Embryonic facial prominence (tissue), 1 donor: Measurements from ENCODE around the gene UBAC2.

Experiments
- DNase-seq: peaks from one replicate; pipeline ENCODE4 v3.0.0-alpha.2; 2016; ENCODE audit errors: extremely low spot score

Gene UBAC2

DNA sequence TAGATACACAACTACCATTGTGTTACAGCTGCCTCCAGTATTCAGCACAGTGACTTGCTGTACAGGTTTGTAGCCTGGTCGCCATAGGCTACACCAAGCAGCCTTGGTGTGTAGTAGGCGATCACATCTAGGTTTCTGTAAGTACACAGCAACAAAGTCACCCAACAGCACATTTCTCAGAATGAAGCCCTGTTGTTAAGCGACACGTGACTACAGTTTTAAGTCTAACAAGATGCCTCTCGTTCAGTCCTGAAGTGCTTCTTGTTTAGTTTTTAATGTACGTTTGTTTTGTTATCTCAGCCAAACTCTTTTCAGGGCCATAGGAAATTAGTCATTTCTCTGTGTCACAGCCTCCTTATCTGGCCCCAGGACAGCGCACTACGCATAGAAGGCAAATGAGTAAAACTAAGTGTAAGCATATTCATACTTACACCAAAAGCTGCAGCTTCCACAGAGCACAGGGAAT, 156.5 kb downstream of the UBAC2 start:
- no peak for DNase-seq

DNA sequence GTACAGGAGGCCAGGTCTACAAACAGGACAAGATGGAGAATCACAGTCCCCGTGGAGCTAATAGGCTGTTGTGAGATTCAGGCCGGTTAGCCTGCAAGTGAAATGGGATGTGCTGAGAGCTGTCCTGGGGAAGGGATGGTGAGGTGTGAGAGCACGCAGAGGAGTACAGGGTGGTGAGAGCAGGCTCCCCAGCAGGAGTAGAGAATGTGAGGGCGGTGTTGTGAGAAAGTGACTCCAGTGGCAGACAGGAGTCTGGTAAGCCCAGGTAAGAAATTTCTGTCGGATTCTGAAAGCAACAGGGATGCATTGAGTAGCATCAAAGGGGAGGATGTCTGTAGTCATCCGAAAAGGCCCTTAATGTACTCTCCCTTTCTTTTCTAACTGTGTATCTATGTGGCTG, 157.3 kb downstream of the UBAC2 start:
- no peak for DNase-seq

- DNase-seq, result no peak
Measured at GRCh38 chr13:99359528-99359927, 158.9 kb downstream of the UBAC2 start.

DNA sequence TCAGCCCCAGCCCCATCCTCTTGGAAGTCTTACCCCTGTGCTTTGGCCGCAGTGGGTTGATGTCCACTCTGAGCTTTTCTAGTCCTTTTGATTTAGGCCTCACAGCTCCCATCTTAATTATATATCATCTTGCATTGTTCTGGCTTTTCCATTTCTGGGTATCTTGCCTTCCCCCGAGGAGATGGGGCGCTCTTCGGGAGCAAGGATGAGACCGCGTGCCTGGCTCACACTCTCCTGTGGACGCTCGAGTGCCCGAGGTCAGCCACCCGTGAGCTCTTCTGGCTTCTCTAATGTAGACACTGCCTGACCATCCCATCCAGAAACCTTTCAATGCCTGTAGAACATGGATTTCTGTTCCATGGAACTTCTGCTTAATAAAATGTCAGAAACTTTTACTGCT, 160.0 kb downstream of the UBAC2 start:
- DNase-seq, result no peak

DNA sequence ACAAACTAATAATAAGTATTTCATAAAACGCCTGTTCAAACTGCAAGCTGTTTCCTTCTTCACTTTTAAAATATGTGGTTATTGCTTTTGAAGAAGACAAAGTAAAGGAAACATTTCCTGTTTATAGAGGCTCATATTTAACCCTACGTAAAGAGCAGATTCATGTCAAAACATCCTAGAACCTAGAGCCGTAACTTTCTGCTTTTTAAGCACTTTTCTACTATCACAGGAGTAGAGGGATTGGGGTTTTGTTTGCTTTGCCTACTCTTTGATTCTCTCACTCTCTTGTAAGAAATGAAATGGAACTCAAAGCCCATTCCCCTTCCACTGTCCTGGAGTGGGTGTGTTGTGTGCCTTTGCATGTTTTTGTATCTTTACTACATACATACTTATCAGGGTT, 160.5 kb downstream of the UBAC2 start:
- DNase-seq, result no peak

DNA sequence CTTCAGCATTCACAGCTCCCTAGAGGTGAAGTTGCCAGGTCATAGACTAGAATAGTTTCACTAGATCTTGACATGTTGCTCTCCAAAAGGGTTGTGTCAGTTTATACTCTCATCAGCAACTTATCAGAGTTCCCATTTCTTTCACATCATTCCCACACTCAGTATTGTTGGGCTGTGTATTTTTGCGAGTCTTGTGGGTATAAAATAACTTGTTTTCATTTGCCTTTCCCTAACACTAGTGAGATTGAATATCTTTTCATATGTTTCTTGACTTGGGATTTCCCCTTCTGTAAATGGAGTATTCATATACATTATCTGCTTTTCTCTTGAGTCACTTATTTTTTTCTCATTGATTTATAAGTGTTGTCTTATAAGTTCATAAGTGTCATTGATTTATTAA, 161.7 kb downstream of the UBAC2 start:
- DNase-seq, result no peak

DNA sequence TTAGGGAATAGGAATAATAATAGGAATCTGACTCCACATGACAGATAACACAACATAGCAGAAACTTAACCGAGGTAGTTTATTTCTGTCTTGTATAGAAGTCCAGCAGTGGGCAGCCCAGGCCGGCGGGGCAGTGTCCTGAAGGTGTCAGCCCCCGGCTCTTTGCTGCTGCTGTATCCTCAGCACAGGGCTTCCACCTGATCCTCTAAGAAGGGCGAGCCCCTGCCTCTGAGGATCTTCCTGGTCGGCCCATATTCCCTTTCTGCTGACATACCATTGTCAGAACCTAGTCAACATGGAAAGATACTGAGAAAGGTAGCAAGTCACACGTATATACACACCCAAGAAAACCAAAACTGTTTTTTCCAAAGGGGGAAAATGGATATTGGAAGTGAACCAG, 162.7 kb downstream of the UBAC2 start:
- no peak for DNase-seq

DNA sequence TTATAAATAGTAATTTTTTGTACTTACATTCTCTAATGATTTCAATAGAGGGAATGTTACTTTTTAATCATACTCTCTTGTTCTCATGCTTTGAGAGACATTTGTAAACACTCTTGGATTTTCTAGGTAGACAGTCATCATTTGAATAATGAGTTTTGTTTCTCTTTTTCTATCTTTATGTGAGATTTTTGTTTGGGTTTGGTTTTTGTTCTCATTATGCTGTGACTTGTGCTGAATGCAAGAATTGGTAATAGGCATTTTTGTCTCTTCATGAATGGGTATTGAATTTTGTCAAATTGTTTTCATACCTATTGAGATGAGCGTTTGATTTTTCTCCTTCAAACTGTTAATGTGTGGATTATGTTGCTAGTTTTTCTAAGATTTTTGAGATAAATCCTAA, 163.3 kb downstream of the UBAC2 start:
- DNase-seq, result no peak

GRCh38 chr13:99366075-99366987, 165.7 kb downstream of the UBAC2 start:
- DNase-seq, result no peak

- DNase-seq, result no peak
Measured at GRCh38 chr13:99367106-99367616, 166.5 kb downstream of the UBAC2 start.

DNA sequence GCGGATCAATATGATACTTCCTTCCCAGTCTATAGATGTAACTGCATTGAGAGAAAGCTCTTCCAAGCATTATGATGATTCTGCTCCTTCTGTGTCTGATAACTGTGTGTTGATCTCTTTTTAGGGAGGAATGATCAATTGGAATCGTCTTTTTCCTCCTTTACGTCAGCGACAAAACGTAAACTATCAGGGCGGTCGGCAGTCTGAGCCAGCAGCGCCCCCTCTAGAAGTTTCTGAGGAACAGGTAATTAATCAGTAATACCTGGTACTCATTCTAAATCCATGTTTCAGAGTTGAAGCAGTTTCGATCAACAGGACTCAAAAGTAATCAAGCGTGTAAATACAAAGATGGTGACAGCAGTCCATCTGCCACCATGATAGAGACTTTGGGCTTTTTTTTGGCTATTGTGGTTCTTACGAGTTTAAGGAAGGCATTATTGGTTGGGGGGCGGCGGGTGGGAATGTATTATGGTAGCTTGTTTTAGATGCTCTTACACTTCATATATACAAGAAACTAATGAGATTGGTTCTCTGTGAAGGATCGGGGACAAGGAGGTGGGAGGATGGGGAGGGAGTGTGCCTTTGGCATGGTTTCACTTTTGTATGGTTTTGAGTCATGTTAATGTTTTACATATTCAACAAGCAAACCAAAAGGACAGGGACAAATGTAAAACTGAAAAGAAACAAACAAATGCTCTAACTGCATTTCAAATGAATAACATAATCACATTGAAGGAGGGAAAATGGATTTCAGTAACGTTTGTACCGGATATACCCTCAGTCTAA, 167.2 kb downstream of the UBAC2 start:
- no peak for DNase-seq

DNA sequence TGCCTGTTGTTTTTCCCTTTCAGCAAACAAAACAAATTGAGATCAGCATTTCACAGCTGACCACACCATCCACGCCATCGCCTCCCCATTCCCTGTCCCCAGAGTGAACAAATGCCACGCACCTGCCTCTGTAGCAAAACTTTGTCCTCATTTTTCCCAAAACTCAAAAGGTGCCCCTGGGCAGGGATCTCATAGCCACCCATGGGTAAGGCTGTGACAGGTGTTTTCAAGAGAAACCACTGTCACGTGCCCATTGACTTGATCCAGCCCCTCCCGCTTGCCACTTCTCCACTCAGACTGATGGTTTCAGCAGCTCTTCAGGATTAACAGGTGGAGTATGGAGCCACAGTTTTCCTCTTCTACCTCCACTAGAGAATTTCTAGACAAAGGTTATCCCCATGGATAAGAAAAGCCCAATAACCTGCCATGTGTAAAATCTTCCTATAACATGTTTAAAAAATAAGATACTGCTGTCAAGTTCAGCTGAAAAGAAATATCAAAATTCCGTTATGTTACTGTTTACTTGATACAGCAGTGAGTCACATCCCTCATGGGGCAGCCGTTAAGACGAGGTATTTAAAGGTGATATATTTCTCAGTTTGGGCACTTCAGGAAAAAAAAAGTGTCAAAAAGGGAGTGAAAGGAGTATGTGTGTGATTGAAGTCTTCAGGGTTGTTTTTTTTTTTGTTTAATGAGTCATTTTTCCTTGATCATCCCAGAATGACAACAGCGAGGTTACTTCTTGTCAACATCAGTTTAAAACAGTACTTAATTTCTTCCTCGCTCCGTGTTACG, 170.0 kb downstream of the UBAC2 start:
- no peak for DNase-seq

- DNase-seq, result no peak
Measured at GRCh38 chr13:99371956-99372355, 171.3 kb downstream of the UBAC2 start.

GRCh38 chr13:99373436-99373835, 172.8 kb downstream of the UBAC2 start:
- no peak for DNase-seq

- DNase-seq, result no peak
Measured at GRCh38 chr13:99374169-99374991, 173.7 kb downstream of the UBAC2 start.

DNA sequence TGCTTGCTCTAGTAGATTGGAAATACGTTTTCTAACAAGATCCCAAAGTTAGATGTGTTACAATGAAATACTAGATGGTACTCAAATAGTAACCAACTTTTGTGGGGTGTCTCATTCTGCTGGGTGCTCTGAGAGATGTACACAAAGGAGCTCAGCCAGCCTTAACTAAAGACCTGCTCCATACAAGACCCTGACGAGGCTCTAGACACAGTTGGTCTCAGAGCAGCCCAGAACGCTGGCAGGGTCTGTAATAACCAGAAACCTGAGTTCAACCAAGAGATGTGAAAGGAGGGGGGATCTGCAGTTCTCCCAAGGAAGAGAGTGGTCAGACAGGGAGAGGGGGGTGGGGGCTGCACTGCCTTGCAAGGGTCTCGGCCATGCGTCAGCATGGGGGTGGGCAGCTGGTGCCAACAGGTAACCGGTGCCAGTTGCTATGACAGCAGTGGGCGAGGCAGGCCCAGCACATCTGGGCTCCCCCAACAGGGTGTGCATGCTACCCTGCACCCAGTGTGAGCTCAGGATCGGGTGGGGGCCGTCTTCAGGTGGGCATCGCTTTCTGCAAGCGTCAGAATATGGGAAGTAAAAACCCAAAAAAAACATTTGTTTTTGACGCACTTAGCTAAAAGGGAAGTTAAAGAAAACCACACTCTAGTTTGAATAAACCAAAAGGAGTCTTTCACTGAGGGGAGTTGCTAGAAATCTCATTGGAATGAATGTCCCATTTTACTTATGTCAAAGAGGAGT, 174.5 kb downstream of the UBAC2 start:
- DNase-seq, result no peak

- DNase-seq, result no peak
Measured at GRCh38 chr13:99375738-99376080, 175.1 kb downstream of the UBAC2 start.

GRCh38 chr13:99376132-99376531, 175.5 kb downstream of the UBAC2 start:
- DNase-seq, result no peak

DNA sequence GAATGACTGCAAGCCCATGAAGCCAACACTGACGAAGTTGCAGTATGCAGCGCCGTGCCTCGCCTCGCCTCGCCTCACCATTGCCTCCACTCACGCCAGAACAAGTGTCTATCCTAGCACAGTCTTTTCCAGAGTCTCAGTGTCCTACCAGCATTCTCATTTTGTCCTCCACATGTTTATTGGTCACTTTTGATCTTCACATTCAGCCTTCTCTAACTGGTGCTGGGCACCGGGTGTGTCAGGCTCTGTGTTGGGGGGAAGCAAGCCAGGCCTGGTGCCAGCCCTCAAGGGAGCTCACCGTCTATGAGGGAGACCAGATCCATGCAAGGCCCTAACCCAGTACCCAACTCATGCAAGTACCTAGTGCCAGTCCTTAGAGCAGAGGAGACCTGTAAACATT, 176.3 kb downstream of the UBAC2 start:
- DNase-seq, result no peak

DNA sequence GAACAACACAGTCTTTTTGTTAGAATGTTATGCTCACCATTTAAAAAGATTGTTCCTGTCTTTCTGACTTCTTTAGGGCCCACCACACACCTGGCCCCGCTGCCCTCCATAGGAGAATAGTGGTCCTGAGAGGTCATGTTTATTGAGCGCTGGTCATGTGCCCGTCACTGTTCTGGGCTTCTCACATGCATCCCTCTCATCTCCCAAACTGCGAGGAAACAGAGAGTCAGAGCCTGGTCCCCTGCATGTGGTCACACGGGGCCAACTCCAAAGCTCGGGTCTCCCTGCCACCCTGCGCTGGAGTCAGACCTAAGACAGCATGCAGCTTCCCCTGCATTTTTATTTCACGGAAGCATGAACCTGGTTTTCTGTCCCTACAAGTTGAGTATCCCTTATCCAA, 177.0 kb downstream of the UBAC2 start:
- DNase-seq, result no peak
